ENCODE results near the gene CILP2.
A peak's percentile ranks its signal among the peaks of the same experiment; 100 is the strongest.

CILP2 gene, protein sequence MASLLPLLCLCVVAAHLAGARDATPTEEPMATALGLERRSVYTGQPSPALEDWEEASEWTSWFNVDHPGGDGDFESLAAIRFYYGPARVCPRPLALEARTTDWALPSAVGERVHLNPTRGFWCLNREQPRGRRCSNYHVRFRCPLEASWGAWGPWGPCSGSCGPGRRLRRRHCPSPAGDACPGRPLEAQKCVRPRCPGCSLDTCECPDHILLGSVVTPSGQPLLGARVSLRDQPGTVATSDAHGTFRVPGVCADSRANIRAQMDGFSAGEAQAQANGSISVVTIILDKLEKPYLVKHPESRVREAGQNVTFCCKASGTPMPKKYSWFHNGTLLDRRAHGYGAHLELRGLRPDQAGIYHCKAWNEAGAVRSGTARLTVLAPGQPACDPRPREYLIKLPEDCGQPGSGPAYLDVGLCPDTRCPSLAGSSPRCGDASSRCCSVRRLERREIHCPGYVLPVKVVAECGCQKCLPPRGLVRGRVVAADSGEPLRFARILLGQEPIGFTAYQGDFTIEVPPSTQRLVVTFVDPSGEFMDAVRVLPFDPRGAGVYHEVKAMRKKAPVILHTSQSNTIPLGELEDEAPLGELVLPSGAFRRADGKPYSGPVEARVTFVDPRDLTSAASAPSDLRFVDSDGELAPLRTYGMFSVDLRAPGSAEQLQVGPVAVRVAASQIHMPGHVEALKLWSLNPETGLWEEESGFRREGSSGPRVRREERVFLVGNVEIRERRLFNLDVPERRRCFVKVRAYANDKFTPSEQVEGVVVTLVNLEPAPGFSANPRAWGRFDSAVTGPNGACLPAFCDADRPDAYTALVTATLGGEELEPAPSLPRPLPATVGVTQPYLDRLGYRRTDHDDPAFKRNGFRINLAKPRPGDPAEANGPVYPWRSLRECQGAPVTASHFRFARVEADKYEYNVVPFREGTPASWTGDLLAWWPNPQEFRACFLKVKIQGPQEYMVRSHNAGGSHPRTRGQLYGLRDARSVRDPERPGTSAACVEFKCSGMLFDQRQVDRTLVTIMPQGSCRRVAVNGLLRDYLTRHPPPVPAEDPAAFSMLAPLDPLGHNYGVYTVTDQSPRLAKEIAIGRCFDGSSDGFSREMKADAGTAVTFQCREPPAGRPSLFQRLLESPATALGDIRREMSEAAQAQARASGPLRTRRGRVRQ

DNA sequence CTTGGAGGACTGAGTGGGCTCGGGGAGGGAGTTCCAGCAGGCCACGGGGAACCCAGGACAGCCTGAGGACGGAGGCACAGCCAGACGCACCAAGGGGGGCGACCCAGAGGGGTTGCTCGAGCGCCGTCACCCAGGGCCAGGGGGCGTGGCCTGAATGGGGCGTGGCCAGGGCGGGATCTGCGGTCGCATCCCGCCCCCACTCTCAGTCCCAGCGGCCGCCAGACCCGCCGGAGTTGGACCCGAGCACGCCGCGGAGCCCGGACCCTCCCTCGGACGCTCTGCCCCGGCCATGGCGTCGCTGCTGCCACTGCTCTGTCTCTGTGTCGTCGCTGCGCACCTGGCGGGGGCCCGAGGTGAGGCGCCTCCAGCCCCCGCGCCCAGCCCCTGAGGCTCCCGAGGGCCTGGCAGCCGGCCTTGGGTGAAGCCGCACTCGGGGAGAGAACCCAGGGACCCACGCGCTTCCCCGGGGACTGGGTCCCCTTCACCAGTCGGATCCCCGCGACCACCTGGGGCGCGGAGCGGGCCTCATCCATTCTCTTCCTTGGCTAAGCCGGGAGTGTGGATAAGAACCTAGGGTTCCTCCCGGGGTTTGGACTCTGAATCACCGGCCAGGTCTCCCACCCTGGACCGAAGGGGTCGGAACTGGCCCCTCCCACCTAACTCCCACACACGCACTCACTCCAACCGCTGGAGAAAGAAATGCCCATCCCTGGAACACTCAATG is at the start of gene CILP2:
Gene CILP2 (plus strand): TSS at position 205 of the 724 bp plus-strand sequence. CDS start 85 bp downstream, at position 290.
- DNase-seq (ENCODE audit: low read depth): no peak

- peak; percentile 81 for DNase-seq (ENCODE audit: low read depth)
Observed at GRCh38 chr19:19488875-19489690, 49.0 kb upstream of the CILP2 start.

DNA sequence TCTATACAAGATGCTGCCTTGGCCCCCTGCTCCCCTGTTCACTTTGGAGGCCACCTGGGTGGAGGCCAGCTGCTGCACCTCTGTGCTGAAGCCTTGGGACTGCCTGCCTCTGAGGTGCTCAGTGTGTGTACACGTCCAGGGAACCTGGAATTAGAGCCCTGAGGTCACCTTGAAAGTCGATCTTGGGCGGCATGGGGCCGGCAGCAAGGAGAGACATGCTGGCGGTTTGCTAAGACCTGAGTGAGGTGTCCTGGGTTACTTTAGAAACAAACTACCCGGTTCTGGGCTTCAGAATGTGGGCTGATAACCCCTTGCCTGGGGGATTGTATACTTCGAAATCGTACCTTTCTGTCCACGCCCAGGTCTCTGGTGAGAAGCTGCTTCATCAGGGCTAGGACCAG is 48.3 kb upstream of the CILP2 start:
- no peak for DNase-seq (ENCODE audit: low read depth)

GRCh38 chr19:19490214-19490968 is 47.7 kb upstream of the CILP2 start:
- DNase-seq (ENCODE audit: low read depth): peak; percentile 63

- no peak for DNase-seq (ENCODE audit: low read depth)
Observed at GRCh38 chr19:19491321-19492025, 46.6 kb upstream of the CILP2 start.

GRCh38 chr19:19492026-19492610 is 45.9 kb upstream of the CILP2 start:
- DNase-seq (ENCODE audit: low read depth): no peak

- DNase-seq (ENCODE audit: low read depth): no peak
Observed at GRCh38 chr19:19493841-19494546, 44.1 kb upstream of the CILP2 start.

GRCh38 chr19:19495614-19496603 is 42.2 kb upstream of the CILP2 start:
- DNase-seq (ENCODE audit: low read depth): no peak

DNA sequence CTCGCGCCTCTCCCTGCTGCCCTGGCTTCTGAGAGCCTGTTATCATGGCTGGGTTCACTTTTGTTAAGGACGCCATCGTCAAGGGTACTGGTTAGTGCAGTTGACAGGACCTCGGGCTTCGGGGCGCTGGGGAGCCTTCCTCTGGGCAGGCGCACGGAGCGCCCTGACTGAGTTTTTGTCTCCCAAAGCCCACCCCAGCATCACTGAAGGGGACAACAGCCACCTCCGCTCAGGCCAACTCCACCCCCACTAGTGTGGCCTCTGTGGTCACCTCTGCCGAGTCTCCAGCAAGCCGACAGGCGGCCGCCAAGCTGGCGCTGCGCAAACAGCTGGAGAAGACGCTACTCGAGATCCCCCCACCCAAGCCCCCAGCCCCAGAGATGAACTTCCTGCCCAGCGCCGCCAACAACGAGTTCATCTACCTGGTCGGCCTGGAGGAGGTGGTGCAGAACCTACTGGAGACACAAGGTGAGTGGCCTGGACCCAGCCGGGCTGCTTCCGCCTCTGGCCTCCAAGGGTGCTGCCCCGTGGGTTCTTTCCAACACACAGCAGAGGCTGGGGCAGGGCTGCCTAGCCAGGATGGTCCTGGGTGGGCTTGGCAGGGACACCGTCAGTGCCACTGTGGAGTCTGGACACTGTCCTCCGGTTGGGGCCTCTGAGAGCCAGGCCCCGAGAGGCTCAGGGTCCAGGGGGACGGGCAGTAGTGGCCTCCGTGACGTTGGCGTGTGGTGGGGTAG is 39.6 kb upstream of the CILP2 start:
- DNase-seq (ENCODE audit: low read depth): no peak

DNA sequence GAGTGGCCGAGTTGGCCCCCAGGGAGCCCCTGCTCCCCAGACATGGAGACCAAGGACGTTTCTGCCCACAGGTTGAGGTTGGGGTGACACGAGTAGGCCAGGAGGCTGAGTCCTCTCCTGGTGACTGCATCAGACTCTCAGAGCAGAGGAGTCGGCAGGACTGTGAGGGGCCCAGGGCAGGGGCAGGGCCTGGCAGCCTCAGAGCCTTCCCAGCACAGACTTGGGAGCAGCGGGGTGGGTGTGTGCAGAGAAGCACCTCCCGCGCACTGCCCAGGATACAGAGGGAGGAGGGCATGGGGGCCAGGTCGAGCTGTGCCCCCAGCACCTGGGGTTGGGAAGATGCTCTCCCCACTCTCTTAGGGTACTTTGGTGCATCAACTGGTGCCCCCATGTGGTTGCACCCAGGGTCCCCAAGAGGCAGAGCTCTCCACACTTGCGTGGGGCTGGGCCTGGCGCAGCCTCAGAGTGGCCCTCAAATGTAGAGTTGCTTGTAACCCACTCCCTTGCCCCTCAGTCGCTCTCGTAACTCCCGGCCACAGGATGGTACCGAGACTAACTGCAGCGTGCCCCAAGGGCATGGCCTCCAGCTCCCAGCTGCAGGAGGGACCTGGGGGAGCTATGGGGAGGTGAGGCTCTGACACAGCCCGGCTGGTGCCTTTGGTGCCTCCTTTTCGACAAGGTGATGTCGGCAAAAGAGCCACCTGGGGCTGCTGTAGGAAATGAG is 38.6 kb upstream of the CILP2 start:
- DNase-seq (ENCODE audit: low read depth): no peak

GRCh38 chr19:19500975-19501644 is 37.0 kb upstream of the CILP2 start:
- no peak for DNase-seq (ENCODE audit: low read depth)

- DNase-seq (ENCODE audit: low read depth): no peak
Observed at GRCh38 chr19:19501798-19502197, 36.3 kb upstream of the CILP2 start.

DNA sequence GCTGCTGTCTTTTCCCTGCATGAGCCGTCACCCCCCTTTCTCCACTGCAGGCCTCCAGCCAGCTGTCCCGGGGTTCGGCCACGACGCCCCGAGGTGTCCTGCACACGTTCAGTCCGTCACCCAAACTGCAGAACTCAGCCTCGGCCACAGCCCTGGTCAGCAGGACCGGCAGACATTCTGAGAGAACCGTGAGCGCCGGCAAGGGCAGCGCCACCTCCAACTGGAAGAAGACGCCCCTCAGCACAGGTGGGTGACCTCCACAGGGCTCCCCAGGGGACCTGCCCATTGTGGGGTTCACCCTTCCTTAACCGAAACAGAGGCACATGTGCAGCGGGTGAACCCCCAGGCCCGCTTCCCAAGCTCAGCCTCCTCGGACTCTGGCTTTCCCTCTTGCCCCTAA is 35.8 kb upstream of the CILP2 start:
- DNase-seq (ENCODE audit: low read depth): no peak

- no peak for DNase-seq (ENCODE audit: low read depth)
Observed at GRCh38 chr19:19502808-19503602, 35.1 kb upstream of the CILP2 start.

All from non-pigmented ciliary epithelial cell (primary cell).